ENCODE results near the gene ARPC2. TPM values are rescaled to one million over a fixed set of nuclear protein-coding genes. Genes with fewer than 3 reads are reported as not detected.

Gene ARPC2
- total RNA-seq, 4 donors from 2014 or later, result 275 to 314 (median 287) TPM

GRCh38 chr2:218261423-218262236 is 44.6 kb downstream of the ARPC2 start:
- no peak overlapping the region for H3K4me3 ChIP-seq
- no peaks in the 10 kb centered on the region for H3K9me3 ChIP-seq
- H3K27ac ChIP-seq, result peak overlapping the region in 3 of 4 donors; percentile 82 to 86 (median 86)
- peaks cover 0 to 62% (median 45%) of the 10 kb centered on the region in 3 donors for H3K4me1 ChIP-seq
- no peak for TF ChIP-seq POLR2AphosphoS5 (IDR thresholded peaks at IDR 0.05)
- no peak for TF ChIP-seq EP300 (IDR thresholded peaks at IDR 0.05)
- TF ChIP-seq POLR2A (IDR thresholded peaks at IDR 0.05), result no peak
- TF ChIP-seq CTCF (IDR thresholded peaks at IDR 0.05), result no peak
- 0 to 71% methylated on average over 1 to 4 of the region's 8 CpGs for WGBS, 2 donors (ENCODE audit: low coverage in 1 of 2)
- ATAC-seq, result no peak
- no peaks in the 10 kb centered on the region for H3K27me3 ChIP-seq
- peaks cover 0 to 46% of the 10 kb centered on the region in 2 donors for H3K36me3 ChIP-seq

- H3K27ac ChIP-seq, result peak overlapping the region in 3 of 4 donors; percentile 82 to 86 (median 86)
- no peak for ATAC-seq
Observed at GRCh38 chr2:218262237-218262600, 45.2 kb downstream of the ARPC2 start.

GRCh38 chr2:218262631-218263586 is 45.9 kb downstream of the ARPC2 start:
- Histone ChIP-seq H3K4me3 (no peak overlapping the region), H3K4me1 (peaks cover 0 to 74% (median 45%) of the 10 kb centered on the region in 3 donors), H3K27me3 (no peaks in the 10 kb centered on the region), H3K27ac (no peak overlapping the region), H3K36me3 (peaks cover 0 to 54% of the 10 kb centered on the region in 2 donors), H3K9me3 (no peaks in the 10 kb centered on the region)
- ATAC-seq, result no peak
- 69 to 87% methylated on average over 3 to 13 of the region's 39 CpGs for WGBS, 2 donors (ENCODE audit: low coverage in 1 of 2)
- TF ChIP-seq EP300 (IDR thresholded peaks at IDR 0.05) (no peak), POLR2A (IDR thresholded peaks at IDR 0.05) (no peak), POLR2AphosphoS5 (IDR thresholded peaks at IDR 0.05) (no peak), CTCF (IDR thresholded peaks at IDR 0.05) (no peak)

More at GRCh38 chr2:218262237-218262600, 45.2 kb downstream of the ARPC2 start:
- 49 to 59% methylated on average over 2 to 3 of the region's 6 CpGs for WGBS, 2 donors (ENCODE audit: low coverage in 1 of 2)
- H3K9me3 ChIP-seq, result no peaks in the 10 kb centered on the region
- no peaks in the 10 kb centered on the region for H3K27me3 ChIP-seq
- H3K36me3 ChIP-seq, result peaks cover 0 to 47% of the 10 kb centered on the region in 2 donors
- H3K4me3 ChIP-seq, result no peak overlapping the region
- TF ChIP-seq POLR2AphosphoS5 (IDR thresholded peaks at IDR 0.05) (no peak), POLR2A (IDR thresholded peaks at IDR 0.05) (no peak), EP300 (IDR thresholded peaks at IDR 0.05) (no peak), CTCF (IDR thresholded peaks at IDR 0.05) (no peak)
- H3K4me1 ChIP-seq, result peaks cover 0 to 67% (median 45%) of the 10 kb centered on the region in 3 donors

GRCh38 chr2:218263817-218264641 is 47.0 kb downstream of the ARPC2 start:
- Histone ChIP-seq H3K4me1 (peaks cover 0 to 76% (median 41%) of the 10 kb centered on the region in 3 donors), H3K27ac (no peak overlapping the region)
- ATAC-seq, result no peak

More at GRCh38 chr2:218263817-218264641, 47.0 kb downstream of the ARPC2 start:
- TF ChIP-seq POLR2AphosphoS5 (IDR thresholded peaks at IDR 0.05) (no peak), EP300 (IDR thresholded peaks at IDR 0.05) (no peak), CTCF (IDR thresholded peaks at IDR 0.05) (no peak), POLR2A (IDR thresholded peaks at IDR 0.05) (no peak)
- H3K9me3 ChIP-seq, result no peaks in the 10 kb centered on the region
- H3K4me3 ChIP-seq, result no peak overlapping the region
- 66 to 93% methylated on average over 3 to 9 of the region's 17 CpGs for WGBS, 2 donors (ENCODE audit: low coverage in 1 of 2)
- peaks cover 0 to 54% of the 10 kb centered on the region in 2 donors for H3K36me3 ChIP-seq
- H3K27me3 ChIP-seq, result no peaks in the 10 kb centered on the region

Measured in gastroesophageal sphincter (tissue), 4 donors.